Measurements from ENCODE around the gene AGO4.

DNA sequence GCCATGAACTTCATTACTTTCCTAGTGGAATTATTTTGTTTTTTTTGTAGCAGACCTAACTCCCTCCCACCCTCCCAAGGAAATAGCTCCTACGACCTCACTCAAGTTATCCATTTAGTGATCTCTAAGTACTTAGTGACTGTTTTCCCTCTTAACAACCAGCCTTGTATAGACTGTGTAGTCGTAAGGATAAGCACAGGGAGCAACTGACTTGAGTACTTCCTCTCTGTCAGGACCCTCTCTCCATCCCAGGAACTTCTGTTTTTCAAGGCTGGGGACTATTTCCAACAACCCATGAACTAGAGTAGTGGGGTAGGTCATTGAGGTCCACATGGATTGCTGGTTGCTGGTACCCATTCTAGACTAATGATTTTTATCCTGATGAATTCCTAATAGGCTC, 77.1 kb downstream of the AGO4 start:
- TF ChIP-seq, protein P1, sequence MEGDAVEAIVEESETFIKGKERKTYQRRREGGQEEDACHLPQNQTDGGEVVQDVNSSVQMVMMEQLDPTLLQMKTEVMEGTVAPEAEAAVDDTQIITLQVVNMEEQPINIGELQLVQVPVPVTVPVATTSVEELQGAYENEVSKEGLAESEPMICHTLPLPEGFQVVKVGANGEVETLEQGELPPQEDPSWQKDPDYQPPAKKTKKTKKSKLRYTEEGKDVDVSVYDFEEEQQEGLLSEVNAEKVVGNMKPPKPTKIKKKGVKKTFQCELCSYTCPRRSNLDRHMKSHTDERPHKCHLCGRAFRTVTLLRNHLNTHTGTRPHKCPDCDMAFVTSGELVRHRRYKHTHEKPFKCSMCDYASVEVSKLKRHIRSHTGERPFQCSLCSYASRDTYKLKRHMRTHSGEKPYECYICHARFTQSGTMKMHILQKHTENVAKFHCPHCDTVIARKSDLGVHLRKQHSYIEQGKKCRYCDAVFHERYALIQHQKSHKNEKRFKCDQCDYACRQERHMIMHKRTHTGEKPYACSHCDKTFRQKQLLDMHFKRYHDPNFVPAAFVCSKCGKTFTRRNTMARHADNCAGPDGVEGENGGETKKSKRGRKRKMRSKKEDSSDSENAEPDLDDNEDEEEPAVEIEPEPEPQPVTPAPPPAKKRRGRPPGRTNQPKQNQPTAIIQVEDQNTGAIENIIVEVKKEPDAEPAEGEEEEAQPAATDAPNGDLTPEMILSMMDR (IDR thresholded peaks at IDR 0.05; ENCODE audit: low read length): no peak
- no peak for TF ChIP-seq EZH2 (optimal IDR thresholded peaks at IDR 0.05; ENCODE audit: low read depth, low read length)
